GM23338 (cell line): ENCODE measurements around the gene GRID1. TPM values are rescaled to one million over a fixed set of nuclear protein-coding genes. Genes with fewer than 3 reads are reported as not detected.
A peak's percentile ranks its signal among the peaks of the same experiment; 100 is the strongest.

Source experiments
- ATAC-seq: fragments of 200-7000 bp; cut with Tn5 transposase; 3 replicates; pipeline ENCODE4 v1.9.1; 2020
- DNase-seq: peaks from one replicate; pipeline ENCODE4 v3.0.0-alpha.2; 2015; ENCODE audit warnings: low spot score
- H2AFZ ChIP-seq: fragments of 200-600 bp; sonication (generic); 2 replicates; pipeline ENCODE4 v1.8.0; 2016; ENCODE audit warnings: antibody characterized with exemption, mild to moderate bottlenecking, moderate library complexity
- H3F3A ChIP-seq: fragments of 200-600 bp; sonication (generic); replicated peaks from 2 replicates; pipeline ENCODE4 v1.8.0; 2017; ENCODE audit warnings: antibody characterized with exemption, mixed run types, low read depth
- H3K27ac ChIP-seq: fragments of 200-600 bp; sonication (generic); 2 replicates; pipeline ENCODE4 v1.6.1; 2016; ENCODE audit warnings: low read depth
- H3K27me3 ChIP-seq: fragments of 200-600 bp; sonication (generic); 2 replicates; pipeline ENCODE4 v1.8.0; 2016; ENCODE audit warnings: mild to moderate bottlenecking, mixed run types, moderate library complexity; ENCODE audit not compliant: insufficient read depth
- H3K36me3 ChIP-seq: fragments of 200-600 bp; sonication (generic); 2 replicates; pipeline ENCODE4 v1.8.0; 2016; ENCODE audit warnings: mild to moderate bottlenecking; ENCODE audit not compliant: insufficient read depth
- H3K4me1 ChIP-seq: fragments of 200-600 bp; sonication (generic); 2 replicates; pipeline ENCODE4 v1.8.0; 2016; ENCODE audit warnings: mild to moderate bottlenecking, moderate library complexity; ENCODE audit not compliant: insufficient read depth
- H3K4me2 ChIP-seq: fragments of 200-600 bp; sonication (generic); 2 replicates; pipeline ENCODE4 v1.7.1; 2017; ENCODE audit warnings: mixed run types
- H3K4me3 ChIP-seq: fragments of 200-600 bp; sonication (generic); 2 replicates; pipeline ENCODE4 v1.6.1; 2016; ENCODE audit warnings: mixed run types
- H3K79me2 ChIP-seq: fragments of 200-600 bp; sonication (generic); replicated peaks from 2 replicates; pipeline ENCODE4 v1.8.0; 2017; ENCODE audit warnings: mild to moderate bottlenecking; ENCODE audit not compliant: insufficient read depth
- H3K9me2 ChIP-seq: fragments of 200-600 bp; sonication (generic); 2 replicates; pipeline ENCODE4 v1.8.0; 2017; ENCODE audit not compliant: insufficient read depth
- H4K20me1 ChIP-seq: fragments of 200-600 bp; sonication (generic); replicated peaks from 2 replicates; pipeline ENCODE4 v1.8.0; 2017; ENCODE audit warnings: mild to moderate bottlenecking; ENCODE audit not compliant: insufficient read depth
- H3K27ac Mint-ChIP-seq: 2 replicates; pipeline ENCODE4 v1.8.0; 2020; ENCODE audit warnings: inconsistent platforms, mild to moderate bottlenecking, moderate library complexity, mixed read lengths
- H3K27me3 Mint-ChIP-seq: 3 replicates; pipeline ENCODE4 v1.8.0; 2022; ENCODE audit warnings: low read depth, mild to moderate bottlenecking, moderate library complexity, mixed read lengths, inconsistent platforms; ENCODE audit not compliant: insufficient read depth, poor library complexity
- H3K36me3 Mint-ChIP-seq: 3 replicates; pipeline ENCODE4 v1.8.0; 2021; ENCODE audit warnings: low read depth, mild to moderate bottlenecking, inconsistent platforms, moderate library complexity, mixed read lengths
- H3K4me1 Mint-ChIP-seq: 3 replicates; pipeline ENCODE4 v1.8.0; 2020; ENCODE audit warnings: mild to moderate bottlenecking, inconsistent platforms, mixed read lengths
- H3K4me3 Mint-ChIP-seq: 3 replicates; pipeline ENCODE4 v1.8.0; 2021; ENCODE audit warnings: moderate library complexity, mild to moderate bottlenecking, inconsistent platforms, mixed read lengths
- H3K9me3 Mint-ChIP-seq: 3 replicates; pipeline ENCODE4 v1.8.0; 2020; ENCODE audit warnings: moderate library complexity, mild to moderate bottlenecking, inconsistent platforms, mixed read lengths
- CREB1 ChIP-seq: fragments of 250-450 bp; sonication (Bioruptor Pico); IDR thresholded peaks from 2 replicates; pipeline ENCODE4 v1.5.0; 2020; ENCODE audit warnings: low read depth, mild to moderate bottlenecking, moderate library complexity
- EZH2 ChIP-seq: fragments of 200-600 bp; sonication (generic); IDR thresholded peaks from one replicate; pipeline ENCODE4 v1.8.0; 2017; ENCODE audit warnings: antibody characterized with exemption, mild to moderate bottlenecking, low read depth; ENCODE audit not compliant: unreplicated experiment
- REST ChIP-seq: IDR thresholded peaks from one replicate; pipeline ENCODE4 v1.6.1; 2018; ENCODE audit warnings: antibody characterized with exemption; ENCODE audit not compliant: unreplicated experiment
- STAT1 ChIP-seq: IDR thresholded peaks from one replicate; pipeline ENCODE4 v1.6.1; 2016; ENCODE audit warnings: antibody characterized with exemption; ENCODE audit not compliant: unreplicated experiment
- ZNF462 ChIP-seq: fragments of 250-450 bp; sonication (Bioruptor Pico); IDR thresholded peaks from 2 replicates; pipeline ENCODE4 v1.5.0; 2020; ENCODE audit warnings: mild to moderate bottlenecking, moderate library complexity
- polyA plus RNA-seq: library from polyadenylated mRNA; unstranded; fragments of >200 nt; fragmentation: Nextera tagmentation; extraction: Ambion mirVana; gene quantifications from 2 replicates; pipeline ENCODE4 v1.2.1, GENCODE V29; 2016
- total RNA-seq: library from RNA; depleted of rRNA; stranded (reverse); fragments of >200 nt; shearing (Covaris generic); gene quantifications from 2 replicates; pipeline ENCODE4 v1.2.3, GENCODE V29; 2014

Gene GRID1
- total and polyA plus RNA-seq, 2 experiments from 2014 or later: 0.14 to 0.15 TPM

GRCh38 chr10:86263209-86263608 lies 103.4 kb downstream of the GRID1 start (continued):
- TF ChIP-seq ZNF462 (no peak), EZH2 (no peak), REST (no peak), CREB1 (CRISPR knock-in tag) (no peak)

GRCh38 chr10:86262688-86263181 lies 103.9 kb downstream of the GRID1 start:
- Mint-ChIP-seq H3K27ac (no peak overlapping the region), H3K9me3 (no peaks in the 10 kb centered on the region; the same call in 2 of the 3 replicates), H3K4me1 (peaks cover 18% of the 10 kb centered on the region), H3K27me3 (peaks cover 10% of the 10 kb centered on the region), H3K4me3 (peak overlapping the region; percentile 42; the same call in 1 of the 3 replicates), H3K36me3 (no peaks in the 10 kb centered on the region)
- Histone ChIP-seq H3K36me3 (no peaks in the 10 kb centered on the region), H2AFZ (peak overlapping the region; percentile 98), H3K79me2 (no peaks in the 10 kb centered on the region), H3K4me1 (peaks cover 9% of the 10 kb centered on the region; the same call in 1 of the 2 replicates), H3K27me3 (peaks cover 9% of the 10 kb centered on the region; the same call in 1 of the 2 replicates), H3K4me3 (peak overlapping the region; percentile 16; the same call in 1 of the 2 replicates), H3K4me2 (peak overlapping the region; percentile 68), H3K9me2 (no peaks in the 10 kb centered on the region), H3K27ac (no peak overlapping the region), H3F3A (no peaks in the 10 kb centered on the region), H4K20me1 (no peaks in the 10 kb centered on the region)
- ATAC-seq (peak; percentile 59), DNase-seq (peak; percentile 61)
- no peak for TF ChIP-seq ZNF462
- no peak for TF ChIP-seq STAT1
